ENCODE measurements around the gene STPG1.

The STPG1 gene

DNA sequence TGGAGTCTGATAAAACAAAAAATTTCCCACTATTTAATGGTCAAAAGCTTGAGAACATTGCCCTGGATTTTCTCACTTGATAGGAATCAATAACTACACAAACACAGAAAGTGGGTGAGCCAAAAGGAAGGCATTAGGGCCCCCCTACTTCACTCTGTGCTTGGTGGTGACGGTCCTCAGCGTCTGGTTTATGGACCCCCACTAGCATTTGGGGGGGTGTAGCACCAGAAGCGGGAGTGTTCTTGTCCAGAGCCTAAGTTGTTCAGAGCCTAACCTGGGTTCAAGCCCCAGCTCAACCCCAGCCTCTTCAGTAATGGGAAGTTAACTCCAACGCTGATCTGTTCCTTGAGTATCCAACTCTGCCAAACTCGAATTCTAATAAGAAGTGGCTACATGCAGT, 33.1 kb downstream of the STPG1 start:
- no peak overlapping the region for H3K9ac ChIP-seq (ENCODE audit: low read depth, low read length)
- H3K4me3 ChIP-seq (ENCODE audit: low read depth, low read length): no peak overlapping the region
- no peaks in the 10 kb centered on the region for H3K27me3 ChIP-seq (ENCODE audit: control insufficient read depth, insufficient read depth, low read length)
- H3K4me1 ChIP-seq (ENCODE audit: control insufficient read depth, insufficient read depth, low read length): peaks cover 3% of the 10 kb centered on the region
- no peaks in the 10 kb centered on the region for H3K36me3 ChIP-seq (ENCODE audit: control insufficient read depth, insufficient read depth, low read length)
- no peaks in the 10 kb centered on the region for H3K9me3 ChIP-seq (ENCODE audit: control insufficient read depth, insufficient read depth, low read length)

DNA sequence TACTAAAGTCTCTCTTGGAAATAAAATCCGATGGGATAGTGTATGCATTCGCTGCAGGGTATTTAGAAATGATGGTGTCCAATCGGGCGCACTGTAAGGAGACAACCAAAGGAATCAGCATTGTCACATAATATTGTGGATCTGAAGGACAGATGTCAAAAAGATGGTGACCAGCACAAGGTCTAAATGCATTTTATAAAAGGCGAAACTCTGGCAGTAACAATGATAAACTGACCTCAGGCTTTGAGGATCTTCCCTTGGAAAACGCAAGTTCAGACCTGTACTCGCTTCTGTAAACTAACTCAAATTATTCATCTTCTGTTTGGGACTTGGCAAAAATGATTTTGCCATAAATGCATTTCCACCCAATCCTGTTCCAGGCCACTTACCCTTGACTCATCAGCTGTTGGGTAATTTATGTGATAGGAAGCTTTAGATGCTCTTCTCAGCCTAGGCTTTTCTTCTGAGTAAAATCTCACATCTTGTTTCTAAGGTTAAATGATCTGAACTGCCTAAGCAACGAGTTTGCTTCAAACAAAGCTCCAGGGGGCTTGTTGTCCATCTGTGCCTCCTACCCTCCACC, 33.8 kb downstream of the STPG1 start:
- Histone ChIP-seq H3K4me3 (ENCODE audit: low read depth, low read length) (no peak overlapping the region), H3K27me3 (ENCODE audit: control insufficient read depth, insufficient read depth, low read length) (no peaks in the 10 kb centered on the region), H3K4me1 (ENCODE audit: control insufficient read depth, insufficient read depth, low read length) (peaks cover 9% of the 10 kb centered on the region), H3K36me3 (ENCODE audit: control insufficient read depth, insufficient read depth, low read length) (no peaks in the 10 kb centered on the region), H3K9me3 (ENCODE audit: control insufficient read depth, insufficient read depth, low read length) (no peaks in the 10 kb centered on the region), H3K9ac (ENCODE audit: low read depth, low read length) (no peak overlapping the region)

DNA sequence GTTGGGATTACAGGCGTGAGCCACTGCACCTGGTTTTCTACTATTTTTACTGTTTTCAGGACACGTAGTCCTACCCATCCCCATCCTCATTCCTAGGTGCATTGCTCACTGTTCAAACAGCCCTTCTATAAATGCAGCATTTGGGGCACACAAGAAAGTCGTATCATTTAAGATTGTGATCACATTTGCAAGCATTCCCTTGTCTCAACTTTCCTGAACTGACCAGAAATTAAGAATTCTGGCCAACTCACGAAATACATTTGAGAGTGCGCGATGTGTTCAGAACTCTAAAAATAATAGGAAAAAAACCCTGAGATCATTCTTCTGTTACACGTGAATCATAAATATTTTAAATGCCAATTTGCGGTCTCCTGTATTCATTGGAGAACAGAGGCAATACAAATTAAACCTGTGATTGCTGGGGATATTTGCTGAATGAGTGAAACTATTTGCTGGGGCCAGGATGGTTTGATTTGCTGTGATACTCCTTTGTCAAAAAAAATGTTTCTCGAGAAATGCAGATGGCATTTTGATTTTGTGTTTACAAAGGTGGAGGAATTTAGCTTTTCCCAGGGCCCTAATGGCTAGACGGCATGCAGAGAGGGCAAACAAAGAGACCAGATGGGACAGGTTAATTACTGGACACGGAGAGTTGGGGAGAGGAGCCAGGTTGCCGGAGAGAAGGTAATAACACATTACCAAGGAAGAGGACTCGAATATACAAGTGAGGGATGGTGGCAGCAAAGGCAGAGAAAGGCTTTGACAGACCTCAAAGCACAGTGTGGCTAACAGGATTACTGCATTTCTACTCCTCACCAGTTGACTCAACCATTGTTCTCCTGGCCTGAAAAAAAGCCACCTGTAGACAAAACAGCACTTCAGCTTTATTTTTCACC, 38.4 kb downstream of the STPG1 start:
- no peak overlapping the region for H3K4me3 ChIP-seq (ENCODE audit: low read depth, low read length)
- no peak overlapping the region for H3K9ac ChIP-seq (ENCODE audit: low read depth, low read length)
- H3K36me3 ChIP-seq (ENCODE audit: control insufficient read depth, insufficient read depth, low read length): no peaks in the 10 kb centered on the region
- peaks cover 11% of the 10 kb centered on the region for H3K4me1 ChIP-seq (ENCODE audit: control insufficient read depth, insufficient read depth, low read length)
- H3K27me3 ChIP-seq (ENCODE audit: control insufficient read depth, insufficient read depth, low read length): no peaks in the 10 kb centered on the region
- H3K9me3 ChIP-seq (ENCODE audit: control insufficient read depth, insufficient read depth, low read length): no peaks in the 10 kb centered on the region

DNA sequence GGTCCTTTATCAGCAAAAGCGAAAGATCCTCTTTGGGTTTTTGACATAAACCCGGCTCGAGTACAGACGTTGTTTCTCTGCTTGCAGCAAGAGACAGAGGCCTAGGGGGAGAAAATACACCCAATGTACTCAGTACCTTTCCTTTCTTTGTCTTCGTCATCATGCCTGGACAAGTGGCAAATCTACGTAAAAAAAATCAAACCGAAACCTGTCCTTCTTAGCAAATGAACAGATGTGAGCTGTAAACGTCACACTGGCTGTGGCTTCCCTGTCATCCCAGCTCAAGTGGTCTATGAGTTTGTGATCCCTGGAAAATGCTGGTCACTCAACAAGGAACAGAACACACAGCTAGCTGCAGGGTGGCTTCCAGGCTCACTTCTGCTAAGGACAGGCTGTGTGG, 39.9 kb downstream of the STPG1 start:
- Histone ChIP-seq H3K9ac (ENCODE audit: low read depth, low read length) (no peak overlapping the region), H3K9me3 (ENCODE audit: control insufficient read depth, insufficient read depth, low read length) (no peaks in the 10 kb centered on the region), H3K4me3 (ENCODE audit: low read depth, low read length) (no peak overlapping the region), H3K36me3 (ENCODE audit: control insufficient read depth, insufficient read depth, low read length) (no peaks in the 10 kb centered on the region), H3K4me1 (ENCODE audit: control insufficient read depth, insufficient read depth, low read length) (peaks cover 11% of the 10 kb centered on the region), H3K27me3 (ENCODE audit: control insufficient read depth, insufficient read depth, low read length) (no peaks in the 10 kb centered on the region)

DNA sequence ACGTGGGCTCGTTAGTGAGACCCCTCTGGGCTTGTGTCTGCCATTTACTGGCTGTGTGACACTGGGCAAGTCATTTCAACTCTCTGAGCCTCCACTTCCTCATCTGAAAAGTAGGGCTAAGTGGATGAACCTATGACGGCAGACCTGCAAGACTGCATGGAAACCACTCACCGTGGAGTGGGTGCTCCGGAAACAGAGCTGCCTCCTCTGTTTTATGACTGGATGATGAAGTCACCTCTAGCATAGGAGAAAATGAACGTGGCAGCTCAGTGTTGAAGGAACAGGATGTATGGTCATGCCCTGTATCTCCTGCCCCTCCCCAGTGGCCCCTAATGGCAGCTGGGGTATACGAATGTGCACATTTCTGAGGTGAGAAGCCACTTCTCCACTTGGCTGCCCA, 40.5 kb downstream of the STPG1 start:
- peaks cover 11% of the 10 kb centered on the region for H3K4me1 ChIP-seq (ENCODE audit: control insufficient read depth, insufficient read depth, low read length)
- no peak overlapping the region for H3K4me3 ChIP-seq (ENCODE audit: low read depth, low read length)
- H3K36me3 ChIP-seq (ENCODE audit: control insufficient read depth, insufficient read depth, low read length): no peaks in the 10 kb centered on the region
- H3K9ac ChIP-seq (ENCODE audit: low read depth, low read length): no peak overlapping the region
- H3K27me3 ChIP-seq (ENCODE audit: control insufficient read depth, insufficient read depth, low read length): no peaks in the 10 kb centered on the region
- no peaks in the 10 kb centered on the region for H3K9me3 ChIP-seq (ENCODE audit: control insufficient read depth, insufficient read depth, low read length)

DNA sequence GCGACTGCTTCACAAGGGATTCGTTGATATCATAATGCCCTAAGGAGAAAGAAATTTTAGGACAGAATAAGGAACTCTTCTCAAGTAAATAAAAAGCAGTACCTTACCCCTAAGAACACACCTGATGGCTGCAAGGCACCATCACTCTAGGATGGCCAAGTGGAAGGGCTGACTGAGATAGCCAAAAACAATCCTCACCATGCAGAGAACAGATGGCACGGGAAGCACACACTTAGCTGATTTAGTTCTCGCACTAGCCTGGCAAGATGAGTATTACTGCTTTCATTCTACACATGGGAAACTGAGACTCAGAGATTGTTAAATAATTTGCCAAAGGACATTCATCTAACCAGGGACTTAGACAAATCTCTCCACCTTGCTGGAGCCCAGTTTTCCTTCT, 43.8 kb downstream of the STPG1 start:
- H3K9me3 ChIP-seq (ENCODE audit: control insufficient read depth, insufficient read depth, low read length): no peaks in the 10 kb centered on the region
- H3K4me3 ChIP-seq (ENCODE audit: low read depth, low read length): no peak overlapping the region
- no peaks in the 10 kb centered on the region for H3K36me3 ChIP-seq (ENCODE audit: control insufficient read depth, insufficient read depth, low read length)
- H3K27me3 ChIP-seq (ENCODE audit: control insufficient read depth, insufficient read depth, low read length): no peaks in the 10 kb centered on the region
- peaks cover 2% of the 10 kb centered on the region for H3K4me1 ChIP-seq (ENCODE audit: control insufficient read depth, insufficient read depth, low read length)
- H3K9ac ChIP-seq (ENCODE audit: low read depth, low read length): no peak overlapping the region

DNA sequence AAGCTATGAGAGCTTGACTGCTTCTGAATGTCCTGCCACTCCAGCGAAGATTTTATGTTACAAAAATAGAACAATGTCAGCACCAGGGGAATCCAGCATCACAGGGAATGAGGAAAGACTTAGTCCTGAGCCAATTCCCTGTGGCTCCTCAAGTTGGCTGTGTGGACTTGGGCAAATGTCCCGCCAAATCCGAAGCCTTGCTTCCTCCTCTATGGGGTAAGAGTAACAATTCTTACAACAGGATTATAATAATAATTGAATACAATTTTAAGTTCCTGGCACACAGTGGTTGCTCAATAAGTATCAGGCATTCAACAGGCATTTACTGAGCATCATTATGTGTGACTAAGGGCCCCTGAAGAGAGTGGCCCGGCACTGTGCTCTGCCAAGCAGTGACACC, 44.4 kb downstream of the STPG1 start:
- Histone ChIP-seq H3K9me3 (ENCODE audit: control insufficient read depth, insufficient read depth, low read length) (no peaks in the 10 kb centered on the region), H3K4me1 (ENCODE audit: control insufficient read depth, insufficient read depth, low read length) (peaks cover 2% of the 10 kb centered on the region), H3K4me3 (ENCODE audit: low read depth, low read length) (no peak overlapping the region), H3K36me3 (ENCODE audit: control insufficient read depth, insufficient read depth, low read length) (no peaks in the 10 kb centered on the region), H3K9ac (ENCODE audit: low read depth, low read length) (no peak overlapping the region), H3K27me3 (ENCODE audit: control insufficient read depth, insufficient read depth, low read length) (no peaks in the 10 kb centered on the region)

DNA sequence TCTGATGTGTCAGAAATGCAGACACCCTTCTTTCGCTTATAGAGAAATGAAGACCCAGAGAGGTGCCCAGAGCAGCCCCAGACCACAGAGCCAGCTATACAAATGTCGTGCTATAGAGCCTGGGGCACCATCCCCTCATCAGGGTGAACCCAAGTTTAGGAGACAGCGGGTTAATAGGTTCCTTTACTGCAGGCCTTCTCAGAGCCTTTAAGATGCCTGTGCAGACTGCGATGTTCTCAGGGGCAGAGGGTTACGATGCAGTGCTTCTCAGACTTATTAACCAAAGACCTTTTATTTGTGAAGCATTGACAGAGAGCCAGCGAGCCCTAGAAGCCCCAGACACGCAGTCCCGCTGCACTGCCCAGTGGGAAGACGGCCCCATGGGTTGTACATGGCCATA, 46.9 kb downstream of the STPG1 start:
- H3K4me1 ChIP-seq (ENCODE audit: control insufficient read depth, insufficient read depth, low read length): no peaks in the 10 kb centered on the region
- H3K9ac ChIP-seq (ENCODE audit: low read depth, low read length): no peak overlapping the region
- no peak overlapping the region for H3K4me3 ChIP-seq (ENCODE audit: low read depth, low read length)
- H3K27me3 ChIP-seq (ENCODE audit: control insufficient read depth, insufficient read depth, low read length): no peaks in the 10 kb centered on the region
- no peaks in the 10 kb centered on the region for H3K9me3 ChIP-seq (ENCODE audit: control insufficient read depth, insufficient read depth, low read length)
- H3K36me3 ChIP-seq (ENCODE audit: control insufficient read depth, insufficient read depth, low read length): no peaks in the 10 kb centered on the region

DNA sequence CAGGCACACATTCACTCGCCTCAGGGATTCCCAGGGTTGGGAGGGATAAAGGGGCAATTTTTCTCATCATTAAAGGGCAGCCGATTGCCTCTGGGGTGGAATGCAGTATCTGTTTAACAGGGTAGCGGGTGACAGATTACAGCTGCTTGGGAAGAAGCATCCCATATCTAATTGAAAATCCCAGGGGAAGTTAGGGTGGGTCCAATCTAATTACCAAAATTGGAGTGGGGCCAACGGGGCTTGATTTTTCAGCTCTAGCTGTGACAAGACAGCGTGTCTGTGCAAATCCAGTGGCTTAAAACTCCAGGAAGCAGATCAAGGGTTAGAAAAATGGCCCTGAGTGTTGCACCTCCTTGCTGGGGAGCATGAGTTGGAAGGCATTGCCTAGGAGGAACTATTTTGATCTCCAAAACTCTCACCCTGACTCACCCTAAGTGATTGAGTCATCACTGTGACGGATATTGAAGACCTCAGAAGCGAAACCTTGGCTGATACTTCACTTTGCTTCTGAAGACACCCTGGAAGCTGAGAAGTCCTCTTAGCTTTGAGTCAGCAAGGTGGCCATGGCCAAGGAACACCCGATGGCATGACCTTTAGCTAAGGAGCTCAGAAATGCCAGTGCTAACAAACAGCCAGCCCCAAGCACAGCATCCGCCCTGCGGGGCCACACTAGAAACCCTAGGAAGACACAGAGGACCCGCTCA, 48.5 kb downstream of the STPG1 start:
- H3K9ac ChIP-seq (ENCODE audit: low read depth, low read length): no peak overlapping the region
- no peaks in the 10 kb centered on the region for H3K27me3 ChIP-seq (ENCODE audit: control insufficient read depth, insufficient read depth, low read length)
- no peaks in the 10 kb centered on the region for H3K4me1 ChIP-seq (ENCODE audit: control insufficient read depth, insufficient read depth, low read length)
- no peak overlapping the region for H3K4me3 ChIP-seq (ENCODE audit: low read depth, low read length)
- no peaks in the 10 kb centered on the region for H3K36me3 ChIP-seq (ENCODE audit: control insufficient read depth, insufficient read depth, low read length)
- H3K9me3 ChIP-seq (ENCODE audit: control insufficient read depth, insufficient read depth, low read length): no peaks in the 10 kb centered on the region

DNA sequence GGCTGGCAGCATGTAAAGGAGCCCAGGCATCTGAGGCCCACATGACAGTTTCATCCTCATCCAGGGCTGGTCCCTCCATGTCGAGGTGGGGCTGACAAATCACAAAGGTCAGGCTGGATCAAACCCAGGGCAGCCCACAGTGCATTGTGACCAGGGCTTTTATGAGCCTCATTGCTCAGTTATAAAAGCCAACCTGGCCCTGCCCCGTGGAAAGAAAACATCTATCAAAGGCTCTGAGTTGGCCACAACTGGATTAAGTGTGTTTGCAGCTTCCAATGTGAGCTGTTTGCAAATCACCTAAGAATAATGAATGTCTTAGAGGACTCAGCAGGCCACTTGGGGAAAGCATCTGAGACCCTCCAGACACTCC, 49.0 kb downstream of the STPG1 start:
- H3K27me3 ChIP-seq (ENCODE audit: control insufficient read depth, insufficient read depth, low read length): no peaks in the 10 kb centered on the region
- H3K4me1 ChIP-seq (ENCODE audit: control insufficient read depth, insufficient read depth, low read length): no peaks in the 10 kb centered on the region
- H3K9me3 ChIP-seq (ENCODE audit: control insufficient read depth, insufficient read depth, low read length): no peaks in the 10 kb centered on the region
- no peaks in the 10 kb centered on the region for H3K36me3 ChIP-seq (ENCODE audit: control insufficient read depth, insufficient read depth, low read length)
- H3K4me3 ChIP-seq (ENCODE audit: low read depth, low read length): no peak overlapping the region
- no peak overlapping the region for H3K9ac ChIP-seq (ENCODE audit: low read depth, low read length)

DNA sequence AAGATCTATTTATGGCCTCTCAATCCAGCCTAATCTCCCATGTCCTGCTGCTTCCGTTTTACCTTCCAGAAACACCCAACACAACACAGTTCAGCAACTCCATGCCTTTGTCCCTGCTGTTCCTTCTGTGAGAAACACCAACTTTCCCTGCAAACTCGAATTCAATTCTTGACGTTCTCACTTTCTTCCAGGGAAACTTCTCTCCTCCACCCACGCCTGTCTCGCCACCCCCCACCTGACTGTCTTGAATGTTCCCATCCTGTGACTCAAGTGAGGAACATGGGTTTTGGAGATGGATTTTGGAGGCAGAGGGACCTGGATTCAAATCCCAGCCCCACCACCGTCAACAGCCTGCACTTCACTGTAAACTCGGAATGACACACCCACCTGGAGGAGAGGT, 49.6 kb downstream of the STPG1 start:
- H3K9ac ChIP-seq (ENCODE audit: low read depth, low read length): no peak overlapping the region
- H3K9me3 ChIP-seq (ENCODE audit: control insufficient read depth, insufficient read depth, low read length): no peaks in the 10 kb centered on the region
- H3K4me1 ChIP-seq (ENCODE audit: control insufficient read depth, insufficient read depth, low read length): no peaks in the 10 kb centered on the region
- H3K36me3 ChIP-seq (ENCODE audit: control insufficient read depth, insufficient read depth, low read length): peaks cover 2% of the 10 kb centered on the region
- H3K27me3 ChIP-seq (ENCODE audit: control insufficient read depth, insufficient read depth, low read length): no peaks in the 10 kb centered on the region
- no peak overlapping the region for H3K4me3 ChIP-seq (ENCODE audit: low read depth, low read length)
